Raji (cell line): ENCODE measurements around the gene GPI.

Experiments used
- POLR2A ChIP-seq: IDR thresholded peaks from 2 replicates; pipeline ENCODE4 v1.6.1; 2011; ENCODE audit warnings: low read depth, low read length, control low read depth; ENCODE audit not compliant: insufficient read depth

GPI gene

DNA sequence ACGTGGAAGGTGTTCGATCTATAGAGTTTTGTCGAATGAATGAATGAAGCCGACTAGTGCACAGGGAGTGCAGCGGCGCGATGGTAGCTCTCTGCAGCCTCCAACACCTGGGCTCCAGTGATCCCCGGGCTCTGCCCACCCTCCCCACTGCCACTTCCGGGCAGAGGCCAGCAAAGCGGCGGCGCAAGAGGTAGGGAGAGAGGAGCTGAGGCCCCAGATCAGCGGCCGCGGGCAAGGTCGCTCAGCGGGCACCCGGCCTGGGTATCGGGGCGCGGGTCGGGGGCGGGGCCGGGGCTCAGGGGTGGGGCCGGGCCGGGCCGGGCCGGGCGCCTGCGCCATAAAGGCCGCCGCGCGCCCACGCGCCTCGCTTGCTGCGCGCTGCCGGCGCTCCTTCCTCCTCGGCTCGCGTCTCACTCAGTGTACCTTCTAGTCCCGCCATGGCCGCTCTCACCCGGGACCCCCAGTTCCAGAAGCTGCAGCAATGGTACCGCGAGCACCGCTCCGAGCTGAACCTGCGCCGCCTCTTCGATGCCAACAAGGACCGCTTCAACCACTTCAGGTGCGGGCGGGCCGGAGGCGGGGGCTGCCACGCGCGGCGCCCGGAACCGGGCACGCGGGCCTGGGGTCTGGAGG is at the start of gene GPI:
Gene GPI (plus strand): TSS at position 367 of the 633 bp plus-strand sequence. CDS start 71 bp downstream, at position 438.
- TF ChIP-seq POLR2A = peak; percentile 96

- no peak for TF ChIP-seq POLR2A
Observed at GRCh38 chr19:34316247-34316646, 48.7 kb upstream of the GPI start.

DNA sequence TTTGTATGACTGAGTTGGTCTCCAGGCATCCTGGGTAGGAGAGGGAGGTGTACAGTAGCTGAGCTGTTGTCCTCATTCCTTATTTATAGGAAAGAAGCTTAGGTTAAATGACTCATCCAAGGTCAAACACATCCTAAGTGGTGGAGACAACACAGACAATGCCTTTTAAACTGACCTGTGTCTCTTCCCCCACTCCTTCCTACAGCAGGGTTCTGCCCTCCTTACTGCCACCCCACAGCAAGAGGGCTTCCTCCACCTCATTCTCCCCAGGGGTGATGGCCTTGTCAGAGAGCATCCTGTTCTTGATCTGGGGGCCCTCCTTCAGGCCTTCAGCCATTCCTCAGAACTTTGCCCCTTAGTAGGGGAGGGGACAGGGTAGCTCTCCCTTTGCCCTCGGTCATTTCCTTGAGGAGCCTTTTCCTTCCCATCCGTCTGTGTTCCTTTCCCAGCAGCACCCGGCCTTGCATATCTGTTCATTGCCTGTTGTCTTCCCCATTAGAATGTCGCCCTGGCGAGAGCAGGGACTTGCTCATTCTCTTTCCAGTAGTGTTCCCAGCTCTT is 48.2 kb upstream of the GPI start:
- no peak for TF ChIP-seq POLR2A

- no peak for TF ChIP-seq POLR2A
Observed at GRCh38 chr19:34317311-34317927, 47.6 kb upstream of the GPI start.

DNA sequence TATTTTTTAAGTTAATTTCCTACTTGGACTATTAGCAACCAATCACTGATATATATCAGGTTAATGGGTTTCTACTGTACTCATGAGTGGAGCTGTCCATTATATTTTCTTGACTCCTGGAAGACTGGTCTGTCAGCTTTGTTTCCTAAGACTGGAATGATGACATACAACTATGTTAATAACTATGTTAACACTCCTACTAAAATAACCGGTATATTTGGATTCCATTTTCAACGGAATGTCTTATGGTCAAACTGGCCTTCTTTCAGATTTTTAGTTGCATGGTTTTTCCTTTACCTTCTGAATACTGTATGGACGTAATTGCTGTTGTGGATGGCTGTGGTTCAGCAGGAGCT is 45.8 kb upstream of the GPI start:
- TF ChIP-seq POLR2A = no peak

GRCh38 chr19:34319785-34320184 is 45.2 kb upstream of the GPI start:
- TF ChIP-seq POLR2A = no peak

GRCh38 chr19:34320277-34320676 is 44.7 kb upstream of the GPI start:
- TF ChIP-seq POLR2A = no peak

GRCh38 chr19:34321735-34322134 is 43.3 kb upstream of the GPI start:
- TF ChIP-seq POLR2A = no peak

DNA sequence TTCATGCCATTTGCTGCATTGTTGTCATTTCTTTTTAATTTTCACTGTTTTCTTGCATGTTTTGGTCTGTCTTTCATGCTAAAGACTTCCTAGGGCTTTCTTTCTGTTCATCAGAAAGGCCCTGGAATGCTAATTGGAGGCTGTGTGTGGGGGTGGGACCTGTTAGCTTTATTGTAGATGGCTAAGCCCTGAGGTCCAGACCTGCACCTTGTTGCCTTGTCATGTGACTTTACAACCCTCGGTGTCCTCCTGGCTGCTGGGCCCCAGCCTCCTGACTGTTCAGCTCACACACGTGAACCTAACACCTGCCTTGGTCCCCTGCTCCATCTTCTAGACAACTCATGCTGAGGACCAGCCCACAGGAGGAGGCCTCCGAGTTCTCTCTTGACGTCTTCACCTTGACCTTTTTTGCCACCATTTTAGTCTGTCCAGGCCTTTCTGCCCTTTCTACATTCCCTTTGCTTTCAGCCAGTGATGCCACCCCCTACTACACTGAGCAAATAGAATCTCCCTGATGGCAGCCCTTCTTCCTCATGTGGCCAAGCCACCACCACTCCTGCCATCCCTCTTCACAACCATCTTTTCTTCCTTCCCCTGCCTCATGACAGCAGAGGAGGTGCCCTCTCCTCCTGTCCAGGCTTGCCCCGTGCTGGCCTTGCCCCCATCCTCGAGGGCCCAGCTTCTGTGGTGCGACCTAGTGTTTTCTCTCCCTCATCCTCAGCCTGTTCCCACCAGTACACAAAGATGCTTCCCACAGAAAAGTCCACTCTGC is 41.4 kb upstream of the GPI start:
- no peak for TF ChIP-seq POLR2A

DNA sequence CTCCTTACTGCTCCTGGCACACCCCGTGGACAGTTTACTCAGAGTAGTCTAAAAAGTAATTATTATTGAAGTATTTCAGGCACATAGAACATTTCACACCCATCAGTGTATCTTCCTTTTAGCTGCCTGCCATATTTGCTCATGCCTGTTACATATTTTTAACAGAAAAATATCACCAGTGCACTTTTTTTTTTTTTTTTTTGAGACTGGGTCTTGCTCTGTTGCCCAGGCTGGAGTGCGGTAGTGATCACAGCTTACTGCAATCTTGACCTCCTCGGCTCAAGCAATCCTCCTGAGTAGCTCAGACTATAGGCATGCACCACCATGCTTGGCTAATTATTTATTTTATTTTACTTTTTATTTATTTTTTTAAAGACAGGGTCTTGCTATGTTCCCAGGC is 40.7 kb upstream of the GPI start:
- no peak for TF ChIP-seq POLR2A

DNA sequence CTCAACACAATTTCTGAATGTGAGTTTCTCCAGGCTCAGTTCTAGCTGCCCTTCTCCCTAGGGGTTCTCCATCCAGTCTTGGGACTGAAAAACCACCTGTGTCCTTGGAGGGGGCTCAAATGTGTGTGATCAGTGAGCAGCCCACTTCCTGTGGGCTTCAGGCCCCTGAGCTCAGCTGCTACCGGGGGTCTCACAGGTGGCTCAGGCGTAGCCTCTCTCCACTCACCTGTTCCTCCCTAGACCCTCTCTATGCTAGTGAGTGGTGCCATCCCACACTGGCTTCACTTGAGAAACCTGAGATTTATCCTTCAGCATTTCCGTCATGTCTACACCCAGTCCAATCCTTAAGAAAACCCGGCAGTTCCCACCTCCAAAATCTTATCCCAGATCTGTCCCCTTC is 39.8 kb upstream of the GPI start:
- no peak for TF ChIP-seq POLR2A

- TF ChIP-seq POLR2A = no peak
Observed at GRCh38 chr19:34325981-34326787, 38.8 kb upstream of the GPI start.

DNA sequence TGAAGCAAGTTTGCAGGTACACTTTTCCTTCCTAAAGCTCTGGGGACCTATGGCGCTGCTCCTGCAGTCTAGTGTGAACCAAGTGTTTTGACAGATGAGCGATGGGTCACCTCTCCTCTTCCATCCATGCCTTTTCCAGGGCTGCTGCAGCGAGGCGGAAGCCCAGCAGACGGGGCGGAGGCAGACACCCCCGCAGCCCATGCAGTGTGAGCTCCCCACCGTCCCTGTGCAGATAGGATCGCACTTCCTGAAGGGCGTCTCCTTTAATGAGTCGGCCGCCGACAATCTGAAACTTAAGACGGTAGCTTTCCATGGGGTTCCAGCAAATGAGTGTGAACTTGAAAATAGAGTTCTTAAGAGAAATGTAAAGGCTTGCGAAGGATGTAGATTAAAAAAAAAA is 37.1 kb upstream of the GPI start:
- no peak for TF ChIP-seq POLR2A

GRCh38 chr19:34328982-34329381 is 36.0 kb upstream of the GPI start:
- TF ChIP-seq POLR2A = no peak

GRCh38 chr19:34330116-34330515 is 34.9 kb upstream of the GPI start:
- no peak for TF ChIP-seq POLR2A
